ENCODE data around the gene TBL1Y.

DNA sequence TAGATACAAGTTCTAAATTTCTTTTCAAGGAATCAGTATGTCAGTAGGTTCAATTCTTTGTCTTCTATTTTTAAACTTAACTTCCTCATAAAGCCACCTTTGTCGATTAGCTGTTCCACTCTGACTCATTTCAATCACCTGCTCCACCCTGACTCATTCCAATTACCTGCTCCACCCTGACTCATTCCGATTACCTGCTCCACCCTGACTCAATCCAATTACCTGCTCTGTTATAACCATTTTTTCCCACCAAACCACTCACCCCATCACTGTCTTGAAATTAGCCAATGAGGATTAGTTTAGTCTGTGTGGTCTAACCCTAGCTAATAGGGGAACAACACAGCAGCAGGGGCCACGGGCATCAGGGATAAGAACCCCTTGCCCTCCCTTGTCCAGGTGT is 199.6 kb downstream of the TBL1Y start:
- TF ChIP-seq ZFX (IDR thresholded peaks at IDR 0.05) = no peak
- TF ChIP-seq EZH2 (IDR thresholded peaks at IDR 0.05) = no peak
- no peak for TF ChIP-seq ZNF274 (IDR thresholded peaks at IDR 0.05; ENCODE audit: low read depth, low read length)
- TF ChIP-seq ELF1 (IDR thresholded peaks at IDR 0.05; ENCODE audit: borderline replicate concordance, low read depth) = no peak
- no peak for TF ChIP-seq FOSL1 (IDR thresholded peaks at IDR 0.05; ENCODE audit: low read depth)
- no peak for TF ChIP-seq CEBPB (IDR thresholded peaks at IDR 0.05; ENCODE audit: low read depth)
- TF ChIP-seq CBX3 (IDR thresholded peaks at IDR 0.05; ENCODE audit: low read depth) = no peak
- TF ChIP-seq, protein P1, sequence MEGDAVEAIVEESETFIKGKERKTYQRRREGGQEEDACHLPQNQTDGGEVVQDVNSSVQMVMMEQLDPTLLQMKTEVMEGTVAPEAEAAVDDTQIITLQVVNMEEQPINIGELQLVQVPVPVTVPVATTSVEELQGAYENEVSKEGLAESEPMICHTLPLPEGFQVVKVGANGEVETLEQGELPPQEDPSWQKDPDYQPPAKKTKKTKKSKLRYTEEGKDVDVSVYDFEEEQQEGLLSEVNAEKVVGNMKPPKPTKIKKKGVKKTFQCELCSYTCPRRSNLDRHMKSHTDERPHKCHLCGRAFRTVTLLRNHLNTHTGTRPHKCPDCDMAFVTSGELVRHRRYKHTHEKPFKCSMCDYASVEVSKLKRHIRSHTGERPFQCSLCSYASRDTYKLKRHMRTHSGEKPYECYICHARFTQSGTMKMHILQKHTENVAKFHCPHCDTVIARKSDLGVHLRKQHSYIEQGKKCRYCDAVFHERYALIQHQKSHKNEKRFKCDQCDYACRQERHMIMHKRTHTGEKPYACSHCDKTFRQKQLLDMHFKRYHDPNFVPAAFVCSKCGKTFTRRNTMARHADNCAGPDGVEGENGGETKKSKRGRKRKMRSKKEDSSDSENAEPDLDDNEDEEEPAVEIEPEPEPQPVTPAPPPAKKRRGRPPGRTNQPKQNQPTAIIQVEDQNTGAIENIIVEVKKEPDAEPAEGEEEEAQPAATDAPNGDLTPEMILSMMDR (IDR thresholded peaks at IDR 0.05 in 2 of 3, conservative IDR thresholded peaks at IDR 0.05 in 1 of 3; ENCODE audit: borderline replicate concordance in 1 of 3, insufficient read depth in 1 of 3, low read depth in 2 of 3, low read length in 2 of 3) = no peak
- no peak for TF ChIP-seq POLR2A (IDR thresholded peaks at IDR 0.05; ENCODE audit: borderline replicate concordance, extremely low read depth, insufficient read depth, insufficient read length)
- no peak for TF ChIP-seq POLR2AphosphoS5 (IDR thresholded peaks at IDR 0.05; ENCODE audit: low read depth, low read length)
